ENCODE measurements around the gene ATF4. TPM values are rescaled to one million over a fixed set of nuclear protein-coding genes. Genes with fewer than 3 reads are reported as not detected.

Gene ATF4
- total and polyA plus RNA-seq, 2 of the 13 experiments (the other 11 are each of a cell fraction or from before 2014, with no cell fraction given): 486 to 1,297 TPM

GRCh38 chr22:39545386-39546365 lies 25.3 kb downstream of the ATF4 start (continued):
- TF ChIP-seq ZNF317 (CRISPR knock-in tag; IDR thresholded peaks at IDR 0.05): 0 out of 2 replicates have a peak, but pooled peaks have one; percentile 26
- peak; percentile 73; the same call in 1 of the 2 replicates for TF ChIP-seq EED (CRISPR knock-in tag; IDR thresholded peaks at IDR 0.05)
- 0 out of 2 replicates have a peak, but pooled peaks have one; percentile 14 for TF ChIP-seq NFE2 (CRISPR knock-in tag; IDR thresholded peaks at IDR 0.05)
- TF ChIP-seq ZNF253 (CRISPR knock-in tag; IDR thresholded peaks at IDR 0.05; ENCODE audit: borderline replicate concordance): no peak
- peak; percentile 89; the same call in 1 of the 2 replicates for TF ChIP-seq ZNF580 (CRISPR knock-in tag; IDR thresholded peaks at IDR 0.05; ENCODE audit: borderline replicate concordance, low read depth)
- TF ChIP-seq SP140L (CRISPR knock-in tag; IDR thresholded peaks at IDR 0.05; ENCODE audit: borderline replicate concordance): peak; percentile 87; the same call in 1 of the 2 replicates
- peak; percentile 68; the same call in 1 of the 2 replicates for TF ChIP-seq ZNF615 (CRISPR knock-in tag; IDR thresholded peaks at IDR 0.05; ENCODE audit: borderline replicate concordance)
- TF ChIP-seq ADNP (CRISPR knock-in tag; IDR thresholded peaks at IDR 0.05): no peak
- no peak for TF ChIP-seq TFAP4 (IDR thresholded peaks at IDR 0.05; ENCODE audit: borderline replicate concordance, low read depth)
- peak; percentile 74 for TF ChIP-seq SAP130 (CRISPR knock-in tag; IDR thresholded peaks at IDR 0.05; ENCODE audit: low read depth)
- no peak for TF ChIP-seq ZNF260 (CRISPR knock-in tag; IDR thresholded peaks at IDR 0.05; ENCODE audit: borderline replicate concordance, low read depth)
- TF ChIP-seq, protein P1, sequence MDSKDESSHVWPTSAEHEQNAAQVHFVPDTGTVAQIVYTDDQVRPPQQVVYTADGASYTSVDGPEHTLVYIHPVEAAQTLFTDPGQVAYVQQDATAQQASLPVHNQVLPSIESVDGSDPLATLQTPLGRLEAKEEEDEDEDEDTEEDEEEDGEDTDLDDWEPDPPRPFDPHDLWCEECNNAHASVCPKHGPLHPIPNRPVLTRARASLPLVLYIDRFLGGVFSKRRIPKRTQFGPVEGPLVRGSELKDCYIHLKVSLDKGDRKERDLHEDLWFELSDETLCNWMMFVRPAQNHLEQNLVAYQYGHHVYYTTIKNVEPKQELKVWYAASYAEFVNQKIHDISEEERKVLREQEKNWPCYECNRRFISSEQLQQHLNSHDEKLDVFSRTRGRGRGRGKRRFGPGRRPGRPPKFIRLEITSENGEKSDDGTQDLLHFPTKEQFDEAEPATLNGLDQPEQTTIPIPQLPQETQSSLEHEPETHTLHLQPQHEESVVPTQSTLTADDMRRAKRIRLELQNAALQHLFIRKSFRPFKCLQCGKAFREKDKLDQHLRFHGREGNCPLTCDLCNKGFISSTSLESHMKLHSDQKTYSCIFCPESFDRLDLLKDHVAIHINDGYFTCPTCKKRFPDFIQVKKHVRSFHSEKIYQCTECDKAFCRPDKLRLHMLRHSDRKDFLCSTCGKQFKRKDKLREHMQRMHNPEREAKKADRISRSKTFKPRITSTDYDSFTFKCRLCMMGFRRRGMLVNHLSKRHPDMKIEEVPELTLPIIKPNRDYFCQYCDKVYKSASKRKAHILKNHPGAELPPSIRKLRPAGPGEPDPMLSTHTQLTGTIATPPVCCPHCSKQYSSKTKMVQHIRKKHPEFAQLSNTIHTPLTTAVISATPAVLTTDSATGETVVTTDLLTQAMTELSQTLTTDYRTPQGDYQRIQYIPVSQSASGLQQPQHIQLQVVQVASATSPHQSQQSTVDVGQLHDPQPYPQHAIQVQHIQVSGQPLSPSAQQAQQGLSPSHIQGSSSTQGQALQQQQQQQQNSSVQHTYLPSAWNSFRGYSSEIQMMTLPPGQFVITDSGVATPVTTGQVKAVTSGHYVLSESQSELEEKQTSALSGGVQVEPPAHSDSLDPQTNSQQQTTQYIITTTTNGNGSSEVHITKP (CRISPR knock-in tag; IDR thresholded peaks at IDR 0.05; ENCODE audit: low read depth): peak; percentile 72; the same call in 1 of the 2 replicates
- 0 out of 2 replicates have a peak, but pooled peaks have one; percentile 84 for TF ChIP-seq STAT5B (CRISPR knock-in tag; IDR thresholded peaks at IDR 0.05)
- no peak for TF ChIP-seq ZNF7 (CRISPR knock-in tag; IDR thresholded peaks at IDR 0.05)
- TF ChIP-seq ISX (CRISPR knock-in tag; conservative IDR thresholded peaks at IDR 0.05): peak; percentile 94
- TF ChIP-seq ZNF280D (CRISPR knock-in tag; IDR thresholded peaks at IDR 0.05): no peak; the same call in 1 of the 2 replicates
- peak; percentile 89 for TF ChIP-seq MTERF4 (CRISPR knock-in tag; IDR thresholded peaks at IDR 0.05)
- peak; percentile 54 for TF ChIP-seq NCOA2 (CRISPR knock-in tag; IDR thresholded peaks at IDR 0.05)
- no peak for TF ChIP-seq ZNF782 (CRISPR knock-in tag; IDR thresholded peaks at IDR 0.05; ENCODE audit: borderline replicate concordance)
- peak; percentile 46; the same call in 1 of the 2 replicates for TF ChIP-seq HMG20A (CRISPR knock-in tag; IDR thresholded peaks at IDR 0.05; ENCODE audit: borderline replicate concordance)

All from HepG2 (cell line).